Stimulated activated CD4-positive, alpha-beta T cell treated with anti-CD3 and anti-CD28 coated beads, Interleukin-2, amount 100 ng/mL, for 24 hours (primary cell): ENCODE data around the gene CNIH1.
"Not testable (repeated sequence)": the region's sequence is repeated elsewhere in the genome, so short reads cannot be mapped to it uniquely, and the experiment has no call there.

Source experiments
- DNase-seq, 2 donors: peaks; one replicate each; pipeline ENCODE4 v3.0.0-alpha.2; 2020

Gene CNIH1

DNA sequence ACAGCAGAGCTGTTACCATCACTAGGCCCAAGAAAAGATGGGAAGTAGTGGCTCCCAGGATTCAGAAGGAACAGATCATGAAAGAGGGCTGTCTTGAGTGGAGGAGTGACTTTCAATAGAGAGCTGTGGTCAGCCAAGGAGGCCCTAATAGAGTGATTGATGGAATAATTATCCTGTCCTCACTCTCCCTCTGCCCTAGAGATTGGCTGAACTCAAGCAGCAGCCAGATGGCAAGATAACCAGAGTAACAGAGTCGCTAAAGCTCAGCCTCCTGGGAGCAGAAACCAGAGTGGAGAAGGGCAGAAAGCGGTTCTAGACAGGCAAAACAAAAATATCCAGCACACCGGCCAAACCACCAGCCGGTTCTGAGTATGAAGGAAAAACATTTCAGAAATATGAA, 24.5 kb upstream of the CNIH1 start:
- DNase-seq = no peak

DNA sequence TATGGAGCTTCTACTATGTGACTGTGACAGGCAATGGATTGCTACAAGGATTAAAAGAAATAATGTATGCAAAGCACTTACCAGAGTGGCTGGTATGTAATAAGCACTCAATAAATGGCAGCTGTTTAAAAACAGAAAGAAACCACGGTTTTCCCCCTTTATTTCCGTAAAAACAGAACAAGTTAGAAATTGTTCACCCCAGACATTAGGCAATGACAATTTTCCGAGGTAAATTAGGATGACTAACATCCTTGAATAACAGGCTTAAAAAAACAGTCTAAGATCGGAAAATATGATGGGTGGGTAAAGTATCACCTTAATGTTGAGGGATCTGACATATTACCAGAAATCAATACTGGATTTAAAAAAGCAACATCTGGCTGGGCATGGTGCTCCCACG, 20.9 kb upstream of the CNIH1 start:
- no peak for DNase-seq

- DNase-seq = no peak
Observed at GRCh38 chr14:54459106-54459505, 17.9 kb upstream of the CNIH1 start.

GRCh38 chr14:54458536-54458935, 17.4 kb upstream of the CNIH1 start:
- not testable (repeated sequence) for DNase-seq

- no peak for DNase-seq
Observed at GRCh38 chr14:54457609-54457996, 16.4 kb upstream of the CNIH1 start.

- DNase-seq = not testable (repeated sequence)
Observed at GRCh38 chr14:54456820-54457608, 15.8 kb upstream of the CNIH1 start.

DNA sequence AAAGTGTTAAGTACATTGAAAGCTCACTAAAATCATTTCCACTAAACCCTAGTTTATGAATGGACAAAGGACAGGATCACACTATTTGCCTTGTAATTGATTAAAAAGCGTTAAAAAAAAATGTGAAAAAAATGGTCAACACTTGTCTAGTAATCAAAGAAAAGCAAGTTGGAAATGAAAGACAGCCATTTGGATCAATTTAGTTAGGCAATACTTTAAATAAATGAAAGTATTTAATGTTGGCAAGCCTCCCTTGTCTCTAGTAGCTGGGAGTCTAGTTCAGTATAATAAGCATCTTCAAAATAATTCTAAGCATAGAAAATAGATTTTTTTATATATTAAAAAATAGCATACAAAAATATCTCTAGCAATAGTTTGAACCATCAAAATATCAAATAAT, 14.2 kb upstream of the CNIH1 start:
- DNase-seq = no peak

GRCh38 chr14:54453990-54454389, 12.8 kb upstream of the CNIH1 start:
- DNase-seq = not testable (repeated sequence)

GRCh38 chr14:54453252-54453651, 12.1 kb upstream of the CNIH1 start:
- DNase-seq = no peak

DNA sequence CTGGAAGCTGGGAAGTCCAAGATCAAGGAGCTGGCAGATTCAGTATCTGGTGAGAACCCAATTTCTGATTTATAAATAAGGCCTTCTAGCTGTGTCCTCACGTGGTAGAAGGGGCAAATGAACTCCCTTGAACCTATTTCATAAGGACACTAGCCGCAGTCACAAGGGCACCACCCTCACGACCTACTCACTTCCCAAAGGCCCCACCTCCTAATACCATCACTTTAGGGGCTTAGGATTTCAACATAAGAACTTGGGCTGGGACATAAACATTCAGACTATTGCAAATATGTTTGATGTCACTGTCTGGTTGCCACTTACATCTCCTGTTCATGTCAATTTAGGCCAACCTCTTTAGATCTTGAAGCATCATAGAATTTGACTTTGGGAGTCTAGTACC, 10.8 kb upstream of the CNIH1 start:
- DNase-seq = no peak

DNA sequence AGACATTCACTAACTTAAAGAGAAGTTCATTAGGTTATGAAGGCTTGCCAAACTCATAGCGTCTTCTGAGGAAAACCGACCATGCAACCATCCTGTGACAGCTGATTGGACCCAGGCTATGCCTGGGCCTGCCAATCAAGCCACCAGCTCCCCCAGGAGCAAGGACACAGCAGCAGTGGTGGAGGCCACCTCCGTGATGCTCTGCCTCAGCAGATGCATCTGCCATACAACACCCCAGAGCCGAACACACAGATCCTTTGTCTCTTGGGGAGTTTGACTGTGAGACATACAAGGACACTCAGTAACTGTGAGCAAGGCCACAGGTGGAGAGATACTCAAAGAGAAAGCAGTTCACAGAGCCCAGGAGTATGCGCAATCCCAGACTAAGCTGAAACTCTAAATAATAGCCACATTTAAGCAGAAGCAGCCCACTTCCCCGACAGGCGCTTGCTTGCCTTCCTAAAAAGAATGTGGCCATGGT, 10.0 kb upstream of the CNIH1 start:
- DNase-seq = no peak

- no peak for DNase-seq
Observed at GRCh38 chr14:54450535-54450934, 9.4 kb upstream of the CNIH1 start.

DNA sequence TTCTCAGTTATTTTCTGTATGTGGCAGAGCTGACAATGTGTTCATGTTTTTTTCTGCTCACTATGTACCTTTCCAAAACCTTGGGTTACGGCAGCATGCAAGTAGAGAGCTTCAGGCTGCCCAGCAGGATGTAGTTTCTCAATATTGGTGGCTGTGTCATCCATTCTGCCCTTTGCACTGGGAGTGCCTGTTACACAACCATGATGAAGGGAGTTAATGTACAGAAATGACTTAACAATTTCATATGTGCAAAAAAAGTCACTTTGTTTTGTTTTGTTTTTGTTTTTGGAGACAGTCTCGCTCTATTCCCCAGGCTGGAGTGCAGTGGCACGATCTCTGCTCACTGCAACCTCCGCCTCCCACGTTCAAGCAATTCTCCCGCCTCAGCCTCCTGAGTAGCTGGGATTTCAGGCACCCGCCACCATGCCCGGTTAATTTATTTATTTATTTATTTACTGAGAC, 6.1 kb upstream of the CNIH1 start:
- no peak for DNase-seq

GRCh38 chr14:54446161-54446693, 5.1 kb upstream of the CNIH1 start:
- no peak for DNase-seq

- no peak for DNase-seq
Observed at GRCh38 chr14:54444681-54445080, 3.5 kb upstream of the CNIH1 start.

DNA sequence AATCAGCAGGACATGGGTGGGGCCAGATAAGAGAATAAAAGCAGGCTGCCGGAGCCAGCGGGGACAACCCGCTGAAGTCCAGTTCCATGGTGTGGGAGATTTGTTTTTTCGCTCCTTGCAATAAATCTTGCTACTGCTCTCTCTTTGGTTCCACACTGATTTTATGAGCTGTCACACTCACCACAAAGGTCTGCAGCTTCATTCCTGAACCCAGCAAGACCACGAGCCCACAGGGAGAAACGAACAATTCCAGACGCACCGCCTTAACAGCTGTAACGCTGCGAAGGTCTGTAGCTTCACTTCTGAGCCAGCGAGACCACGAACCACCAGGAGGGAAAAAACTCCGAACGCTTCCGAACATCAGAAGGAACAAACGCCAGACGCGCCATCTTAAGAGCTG, 2.8 kb upstream of the CNIH1 start:
- DNase-seq = no peak

DNA sequence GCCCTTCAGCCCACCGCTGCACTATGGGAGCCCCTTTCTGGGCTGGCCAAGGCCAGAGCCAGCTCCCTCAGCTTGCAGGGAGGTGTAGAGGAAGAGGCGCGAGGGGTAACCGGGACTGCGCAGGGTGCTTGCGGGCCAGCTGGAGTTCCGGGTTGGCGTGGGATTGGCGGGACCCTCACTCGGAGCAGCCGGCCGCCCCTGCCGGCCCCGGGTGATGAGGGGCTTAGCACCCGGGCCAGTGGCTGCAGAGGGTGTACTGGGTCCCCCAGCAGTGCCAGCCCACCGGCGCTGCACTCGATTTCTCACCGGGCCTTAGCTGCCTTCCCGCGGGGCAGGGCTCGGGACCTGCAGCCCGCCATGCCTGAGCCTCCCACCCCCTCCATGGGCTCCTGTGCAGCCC, 1.8 kb upstream of the CNIH1 start:
- not testable (repeated sequence) for DNase-seq

DNA sequence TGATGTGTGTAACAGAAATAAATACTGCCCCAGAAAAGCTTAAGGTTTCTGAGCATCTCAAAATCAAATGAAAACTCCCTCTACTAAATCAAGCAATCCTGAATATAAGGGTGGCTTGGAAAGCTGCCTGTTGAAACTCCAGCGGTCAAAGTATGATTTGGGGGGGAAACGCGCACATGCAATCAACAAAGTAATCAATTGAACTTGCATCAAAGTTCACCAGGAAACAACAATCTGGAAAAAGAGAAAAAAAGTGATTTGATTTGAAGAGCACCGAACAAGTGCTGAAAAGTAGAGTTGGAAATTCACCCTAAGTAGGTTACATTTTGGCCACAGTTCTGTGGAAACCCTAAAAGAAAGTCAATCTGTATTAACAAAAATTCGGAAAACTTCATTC, 700 bp downstream of the CNIH1 start:
- DNase-seq = no peak

DNA sequence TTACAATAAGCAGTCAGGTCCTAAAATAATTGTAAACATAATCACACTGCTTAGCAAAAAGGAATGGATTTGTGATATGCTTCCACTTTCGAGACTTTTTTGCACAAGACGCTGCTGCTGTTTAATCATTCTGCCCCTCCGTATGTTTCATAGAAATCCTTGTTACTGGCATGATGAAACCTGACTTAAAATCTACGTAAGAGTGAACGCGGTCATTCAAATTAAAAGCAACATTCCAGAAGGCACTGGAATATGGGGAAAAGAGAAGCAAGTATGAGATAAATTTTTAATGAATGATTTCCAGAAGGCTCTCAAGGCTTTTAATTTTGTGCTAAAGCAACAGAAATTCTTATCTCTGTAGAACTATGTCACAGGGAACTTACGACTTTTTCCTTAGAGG, 1.1 kb downstream of the CNIH1 start:
- no peak for DNase-seq

DNA sequence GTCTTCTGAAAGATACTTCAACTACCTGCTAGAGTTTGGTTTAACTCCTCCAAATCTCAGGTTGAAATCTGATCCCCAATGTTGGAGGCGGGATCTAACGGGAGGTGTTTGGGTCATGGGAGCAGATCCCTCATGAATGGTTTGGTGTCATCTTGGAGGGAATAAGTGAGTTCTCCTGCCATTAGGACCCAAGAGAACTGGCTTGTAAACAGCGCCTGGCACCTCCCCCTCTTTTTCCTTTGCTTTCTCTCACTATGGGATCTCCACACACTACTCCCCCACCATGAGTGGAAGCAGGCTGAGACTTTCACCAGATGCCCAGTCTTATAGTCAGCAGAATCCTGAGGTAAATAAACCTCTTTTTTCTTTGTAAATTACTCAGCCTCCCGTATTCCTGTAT, 2.5 kb downstream of the CNIH1 start:
- no peak for DNase-seq

GRCh38 chr14:54437954-54438353, 3.2 kb downstream of the CNIH1 start:
- not testable (repeated sequence) for DNase-seq

GRCh38 chr14:54435500-54435981, 5.6 kb downstream of the CNIH1 start:
- DNase-seq = peak in 1 of 2 donors; percentile 14

GRCh38 chr14:54428527-54428926, 12.6 kb downstream of the CNIH1 start:
- no peak for DNase-seq

- DNase-seq = no peak
Observed at GRCh38 chr14:54427871-54428270, 13.3 kb downstream of the CNIH1 start.
